HL-60 (cell line): Measurements from ENCODE around the gene ZNF385A.
A peak's percentile ranks its signal among the peaks of the same experiment; 100 is the strongest.
"Not testable (repeated sequence)": the region's sequence is repeated elsewhere in the genome, so short reads cannot be mapped to it uniquely, and the experiment has no call there.

Experiments used
- DNase-seq, 2 experiments: peaks; one replicate each; pipeline ENCODE4 v3.0.0-alpha.2; 2010 to 2020; ENCODE audit warnings: low read depth in 1 of 2, low spot score in 1 of 2
- H3K27ac ChIP-seq: fragments of 250-450 bp; sonication (Bioruptor Pico); replicated peaks from 2 replicates; pipeline ENCODE4 v1.5.1; 2020; ENCODE audit warnings: mild to moderate bottlenecking, moderate library complexity
- H3K27me3 ChIP-seq: fragments of 250-450 bp; sonication (Bioruptor Pico); 2 replicates; pipeline ENCODE4 v1.5.1; 2021; ENCODE audit warnings: mild to moderate bottlenecking, moderate library complexity; ENCODE audit not compliant: insufficient read depth, poor library complexity, severe bottlenecking
- H3K4me3 ChIP-seq: replicated peaks from 2 replicates; pipeline ENCODE4 v1.5.1; 2011; ENCODE audit warnings: mild to moderate bottlenecking, control low read depth, low read length; ENCODE audit not compliant: insufficient read depth
- GABPA ChIP-seq: IDR thresholded peaks from 2 replicates; pipeline ENCODE4 v1.6.1; 2012; ENCODE audit warnings: low read depth
- POLR2AphosphoS5 ChIP-seq: IDR thresholded peaks from 2 replicates; pipeline ENCODE4 v1.6.1; 2012; ENCODE audit warnings: low read depth
- SPI1 ChIP-seq: IDR thresholded peaks from 2 replicates; pipeline ENCODE4 v1.6.1; 2012; ENCODE audit warnings: low read depth, mild to moderate bottlenecking, borderline replicate concordance
- TF ChIP-seq, protein P1 (sequence below): IDR thresholded peaks from one replicate; pipeline ENCODE4 v1.5.1; 2011; ENCODE audit warnings: low read length, control low read depth, inconsistent platforms; ENCODE audit not compliant: insufficient read depth
- TF ChIP-seq, protein P2 (sequence below): IDR thresholded peaks from 2 replicates; pipeline ENCODE4 v1.6.1; 2012; ENCODE audit warnings: low read depth; ENCODE audit not compliant: insufficient replicate concordance

The ZNF385A gene

DNA sequence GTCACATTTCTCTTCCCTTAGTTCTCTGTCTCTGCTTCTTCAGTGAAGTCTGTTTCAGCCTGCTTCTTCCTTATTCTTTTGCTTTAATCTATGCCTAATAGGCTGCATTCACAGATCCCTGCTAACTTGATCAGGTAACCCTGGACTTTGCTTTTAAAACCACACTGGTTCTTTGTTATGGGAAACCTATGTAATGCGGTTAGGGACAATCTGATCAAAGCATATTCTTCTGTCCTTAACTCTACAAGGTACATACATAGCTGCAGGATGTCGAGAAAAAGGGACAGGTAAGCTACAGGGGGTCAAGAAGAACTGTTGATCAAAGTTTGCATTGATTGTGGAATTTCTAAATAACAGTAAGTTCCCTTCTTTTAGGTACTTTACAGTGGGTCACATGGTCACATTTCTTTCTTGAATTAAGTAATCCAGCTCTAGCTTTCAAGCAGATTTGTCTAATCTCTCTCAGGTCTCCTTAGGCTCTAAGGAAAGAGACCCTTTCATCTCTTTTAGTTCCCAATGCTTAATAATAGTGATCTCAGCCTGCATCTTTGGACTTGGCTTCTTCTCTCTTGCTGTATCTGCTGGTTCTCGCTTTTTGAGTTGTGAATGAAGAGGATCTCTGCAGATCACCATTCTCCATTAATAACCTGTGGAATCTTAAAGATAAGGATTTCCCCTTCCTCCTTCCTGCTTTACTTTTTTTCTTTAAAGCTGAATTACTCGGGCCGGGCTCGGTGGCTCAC lies 55.8 kb downstream of the ZNF385A start:
- Histone ChIP-seq H3K27ac (no peak overlapping the region), H3K27me3 (no peaks in the 10 kb centered on the region), H3K4me3 (no peak overlapping the region)
- DNase-seq = no peak
- TF ChIP-seq, protein P1, sequence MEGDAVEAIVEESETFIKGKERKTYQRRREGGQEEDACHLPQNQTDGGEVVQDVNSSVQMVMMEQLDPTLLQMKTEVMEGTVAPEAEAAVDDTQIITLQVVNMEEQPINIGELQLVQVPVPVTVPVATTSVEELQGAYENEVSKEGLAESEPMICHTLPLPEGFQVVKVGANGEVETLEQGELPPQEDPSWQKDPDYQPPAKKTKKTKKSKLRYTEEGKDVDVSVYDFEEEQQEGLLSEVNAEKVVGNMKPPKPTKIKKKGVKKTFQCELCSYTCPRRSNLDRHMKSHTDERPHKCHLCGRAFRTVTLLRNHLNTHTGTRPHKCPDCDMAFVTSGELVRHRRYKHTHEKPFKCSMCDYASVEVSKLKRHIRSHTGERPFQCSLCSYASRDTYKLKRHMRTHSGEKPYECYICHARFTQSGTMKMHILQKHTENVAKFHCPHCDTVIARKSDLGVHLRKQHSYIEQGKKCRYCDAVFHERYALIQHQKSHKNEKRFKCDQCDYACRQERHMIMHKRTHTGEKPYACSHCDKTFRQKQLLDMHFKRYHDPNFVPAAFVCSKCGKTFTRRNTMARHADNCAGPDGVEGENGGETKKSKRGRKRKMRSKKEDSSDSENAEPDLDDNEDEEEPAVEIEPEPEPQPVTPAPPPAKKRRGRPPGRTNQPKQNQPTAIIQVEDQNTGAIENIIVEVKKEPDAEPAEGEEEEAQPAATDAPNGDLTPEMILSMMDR = no peak
- TF ChIP-seq GABPA (no peak), SPI1 (no peak), POLR2AphosphoS5 (no peak)
- TF ChIP-seq, protein P2, sequence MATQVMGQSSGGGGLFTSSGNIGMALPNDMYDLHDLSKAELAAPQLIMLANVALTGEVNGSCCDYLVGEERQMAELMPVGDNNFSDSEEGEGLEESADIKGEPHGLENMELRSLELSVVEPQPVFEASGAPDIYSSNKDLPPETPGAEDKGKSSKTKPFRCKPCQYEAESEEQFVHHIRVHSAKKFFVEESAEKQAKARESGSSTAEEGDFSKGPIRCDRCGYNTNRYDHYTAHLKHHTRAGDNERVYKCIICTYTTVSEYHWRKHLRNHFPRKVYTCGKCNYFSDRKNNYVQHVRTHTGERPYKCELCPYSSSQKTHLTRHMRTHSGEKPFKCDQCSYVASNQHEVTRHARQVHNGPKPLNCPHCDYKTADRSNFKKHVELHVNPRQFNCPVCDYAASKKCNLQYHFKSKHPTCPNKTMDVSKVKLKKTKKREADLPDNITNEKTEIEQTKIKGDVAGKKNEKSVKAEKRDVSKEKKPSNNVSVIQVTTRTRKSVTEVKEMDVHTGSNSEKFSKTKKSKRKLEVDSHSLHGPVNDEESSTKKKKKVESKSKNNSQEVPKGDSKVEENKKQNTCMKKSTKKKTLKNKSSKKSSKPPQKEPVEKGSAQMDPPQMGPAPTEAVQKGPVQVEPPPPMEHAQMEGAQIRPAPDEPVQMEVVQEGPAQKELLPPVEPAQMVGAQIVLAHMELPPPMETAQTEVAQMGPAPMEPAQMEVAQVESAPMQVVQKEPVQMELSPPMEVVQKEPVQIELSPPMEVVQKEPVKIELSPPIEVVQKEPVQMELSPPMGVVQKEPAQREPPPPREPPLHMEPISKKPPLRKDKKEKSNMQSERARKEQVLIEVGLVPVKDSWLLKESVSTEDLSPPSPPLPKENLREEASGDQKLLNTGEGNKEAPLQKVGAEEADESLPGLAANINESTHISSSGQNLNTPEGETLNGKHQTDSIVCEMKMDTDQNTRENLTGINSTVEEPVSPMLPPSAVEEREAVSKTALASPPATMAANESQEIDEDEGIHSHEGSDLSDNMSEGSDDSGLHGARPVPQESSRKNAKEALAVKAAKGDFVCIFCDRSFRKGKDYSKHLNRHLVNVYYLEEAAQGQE = no peak

DNA sequence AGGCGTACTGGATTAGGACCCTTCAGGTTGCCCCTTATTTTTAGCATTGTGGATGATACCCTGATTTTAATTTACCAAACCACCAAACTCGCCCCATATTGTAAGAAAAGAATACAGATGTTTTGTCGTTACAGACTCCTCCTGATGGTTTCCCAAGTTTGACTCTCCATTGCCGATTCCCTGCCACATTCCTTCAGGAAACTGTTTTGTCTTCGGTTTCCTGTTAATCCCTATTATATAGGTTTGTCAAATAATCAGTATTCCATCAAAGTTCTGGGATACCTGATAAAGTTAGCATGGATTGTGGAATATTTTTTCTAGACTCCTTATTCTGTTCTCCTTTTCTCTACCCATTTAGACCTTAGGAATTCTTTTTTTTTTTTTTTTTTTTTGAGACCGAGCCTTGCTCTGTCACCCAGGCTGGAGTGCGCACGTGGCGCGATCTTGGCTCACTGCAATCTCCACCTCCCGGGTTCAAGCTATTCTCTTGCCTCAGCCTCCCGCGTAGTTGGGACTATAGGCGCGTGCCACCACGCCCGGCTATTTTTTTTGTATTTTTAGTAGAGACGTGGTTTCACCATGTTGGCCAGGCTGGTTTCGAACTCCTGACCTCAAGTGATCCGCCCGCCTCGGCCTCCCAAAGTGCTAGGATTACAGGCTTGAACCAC lies 59.0 kb downstream of the ZNF385A start:
- peak overlapping the region; percentile 83 for H3K27ac ChIP-seq
- DNase-seq = peak in 1 of 2 experiments; percentile 60
- H3K4me3 ChIP-seq = peak overlapping the region; percentile 67
- H3K27me3 ChIP-seq = not testable (repeated sequence)

DNA sequence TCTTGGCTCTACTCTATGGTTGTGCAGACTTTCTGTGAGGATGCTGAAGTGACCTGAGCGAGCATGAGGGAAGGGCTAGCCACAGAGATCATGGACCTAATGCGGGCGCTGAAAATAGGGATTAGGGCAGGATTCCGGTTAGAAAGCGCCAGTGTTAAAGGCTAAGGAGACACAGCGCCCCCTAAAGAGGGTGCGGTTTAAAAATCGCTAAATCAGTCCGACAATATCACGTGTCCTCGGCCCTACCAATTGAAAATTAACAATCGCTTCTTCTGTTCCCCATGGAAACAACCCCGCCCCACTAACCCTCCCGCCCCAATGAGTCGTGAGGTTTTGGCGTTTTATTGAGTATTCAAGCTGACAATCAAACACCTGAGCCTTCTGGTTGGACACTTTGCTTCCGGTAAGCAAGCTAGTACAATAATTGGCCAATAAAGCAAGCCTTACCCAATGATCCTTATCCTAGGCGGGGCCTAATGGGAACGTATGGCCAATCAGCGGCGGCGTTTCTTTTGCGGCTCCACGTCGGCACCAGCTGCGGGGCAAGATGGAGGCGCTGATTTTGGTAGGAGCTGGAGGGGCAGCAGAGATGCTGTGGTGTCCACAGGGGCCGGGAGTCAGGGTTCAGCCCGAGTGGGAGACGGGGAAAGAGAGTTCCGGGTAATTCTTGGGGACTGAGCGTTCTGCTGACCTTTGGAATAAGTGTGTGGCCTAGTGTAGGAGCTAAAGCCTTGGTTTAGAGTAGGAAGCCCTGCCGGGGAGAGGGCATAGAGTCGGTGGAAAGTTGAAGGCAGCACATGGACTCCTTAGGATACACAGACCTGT lies 59.7 kb downstream of the ZNF385A start, which contains the start of gene COPZ1:
Gene COPZ1, plus strand, starts transcription at position 515 of the 825 bp plus-strand sequence. Its CDS starts 33 bp downstream, at position 548.
- H3K27ac ChIP-seq = peak within 1 kb of the TSS; percentile 83
- no peaks in the 10 kb centered on the region for H3K27me3 ChIP-seq
- TF ChIP-seq POLR2AphosphoS5 = peak; percentile 79; the same call in 1 of the 2 replicates
- TF ChIP-seq SPI1 = no peak
- TF ChIP-seq, protein P1 = peak; percentile 85
- TF ChIP-seq, protein P2 = peak; percentile 61
- TF ChIP-seq GABPA = no peak
- peak within 1 kb of the TSS; percentile 67 for H3K4me3 ChIP-seq
- peak; percentile 99 to 100 for DNase-seq

DNA sequence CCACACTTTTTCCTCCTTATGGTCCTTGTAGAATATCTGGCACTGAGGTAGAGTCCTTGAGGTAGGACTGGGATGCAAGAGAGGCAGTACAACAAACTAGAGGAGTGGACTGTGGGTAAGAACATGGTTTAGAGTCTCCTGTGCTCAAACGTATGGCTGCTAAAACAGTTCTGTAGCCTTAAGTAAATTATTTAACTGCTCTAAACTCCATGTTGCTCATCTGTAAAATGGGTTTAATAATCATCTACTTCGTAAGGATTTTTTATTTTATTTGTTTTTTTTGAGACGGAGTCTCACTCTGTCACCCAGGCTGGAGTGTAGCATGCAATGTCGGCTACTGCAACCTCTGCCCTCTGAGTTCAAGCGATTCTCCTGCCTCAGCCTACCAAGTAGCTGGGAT lies 63.2 kb downstream of the ZNF385A start:
- Histone ChIP-seq H3K27ac (no peak overlapping the region), H3K4me3 (no peak overlapping the region), H3K27me3 (no peaks in the 10 kb centered on the region)
- TF ChIP-seq POLR2AphosphoS5 = no peak
- TF ChIP-seq, protein P2 = no peak
- no peak for TF ChIP-seq GABPA
- TF ChIP-seq, protein P1 = no peak
- no peak for TF ChIP-seq SPI1
- no peak for DNase-seq
